Measurements from ENCODE around the gene ARHGEF2. TPM values are rescaled to one million over a fixed set of nuclear protein-coding genes. Genes with fewer than 3 reads are reported as not detected.

The ARHGEF2 gene
- polyA plus RNA-seq, 3 donors, result 75.4 to 82.0 (median 77.6) TPM

DNA sequence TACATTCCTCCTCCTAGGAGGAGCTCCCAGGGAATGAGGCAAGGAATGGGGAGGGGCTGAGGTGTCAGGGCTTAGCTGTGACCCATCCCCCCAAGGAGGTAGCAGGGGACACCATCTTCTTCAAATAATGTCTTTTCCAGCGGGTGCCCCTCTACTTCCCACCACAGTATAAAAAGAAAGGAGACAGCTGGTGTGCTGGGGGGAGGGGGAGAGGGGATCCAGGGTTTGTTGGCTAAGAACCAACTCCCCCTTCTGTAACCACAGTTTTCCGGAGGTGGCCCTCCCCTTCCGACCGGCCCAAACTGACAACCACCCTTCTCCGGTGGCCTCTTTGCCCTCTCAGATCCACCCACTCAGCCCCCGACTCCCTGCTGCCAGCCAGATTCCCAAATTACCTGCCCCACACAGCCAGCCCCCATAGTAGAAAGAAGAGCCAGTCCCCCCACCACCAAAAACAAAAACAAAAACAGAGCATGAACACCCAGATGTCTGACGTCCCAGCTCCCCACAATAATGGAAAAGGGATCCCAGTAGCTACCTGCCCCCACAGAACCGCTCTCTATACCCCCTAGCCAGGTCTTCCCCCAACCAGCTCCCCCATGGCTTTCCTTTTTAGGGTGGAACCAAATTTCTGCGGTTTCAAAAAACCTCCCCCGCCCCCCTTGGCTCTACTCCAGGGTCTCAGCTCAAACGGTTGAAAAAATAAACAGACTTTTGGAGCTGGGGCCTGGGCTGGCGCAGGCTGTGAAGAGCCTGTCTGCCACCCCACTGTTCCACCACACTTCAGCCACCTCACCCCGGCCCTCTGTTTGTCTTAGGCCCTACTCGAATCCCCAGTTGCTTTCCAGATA is 2.1 kb downstream of the ARHGEF2 start:
- DNase-seq (ENCODE audit: extremely low read depth in 1 of 11, low read depth in 9 of 11, low spot score in 4 of 11), result no peak

DNA sequence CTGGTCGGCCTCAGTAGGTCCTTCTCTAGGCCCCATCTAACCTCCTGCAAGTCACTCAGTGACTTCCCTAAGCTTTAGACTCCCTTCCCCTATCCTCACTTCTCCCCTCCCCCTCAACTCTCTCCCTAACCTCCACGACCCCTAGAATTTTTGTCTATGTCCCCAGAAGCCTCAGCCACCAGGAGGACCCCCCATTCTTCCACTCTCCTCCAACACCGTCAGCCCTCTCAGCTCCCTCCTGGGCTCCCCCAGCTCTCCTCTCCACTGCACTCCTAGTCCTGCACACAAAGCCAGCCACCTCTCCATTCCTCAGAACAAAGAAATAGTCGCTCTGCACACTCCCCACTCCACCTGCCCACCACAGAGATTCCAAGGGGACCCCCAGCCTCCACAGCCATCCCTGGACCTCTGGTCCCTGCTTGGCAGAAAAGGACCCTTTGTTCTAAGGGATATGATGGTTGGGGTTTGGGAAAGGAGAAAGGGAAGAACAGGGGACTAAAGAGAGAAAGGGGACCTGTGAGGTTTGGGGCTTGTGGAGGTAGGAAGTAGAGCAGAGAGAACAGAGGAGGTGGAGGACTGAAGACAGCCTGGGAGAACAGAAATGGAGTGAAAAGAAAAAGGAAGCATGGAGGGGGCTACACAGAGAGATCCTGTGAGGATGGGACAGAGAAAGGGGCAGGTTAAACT is 2.8 kb downstream of the ARHGEF2 start:
- no peak for DNase-seq (ENCODE audit: extremely low read depth in 1 of 11, low read depth in 9 of 11, low spot score in 4 of 11)

DNA sequence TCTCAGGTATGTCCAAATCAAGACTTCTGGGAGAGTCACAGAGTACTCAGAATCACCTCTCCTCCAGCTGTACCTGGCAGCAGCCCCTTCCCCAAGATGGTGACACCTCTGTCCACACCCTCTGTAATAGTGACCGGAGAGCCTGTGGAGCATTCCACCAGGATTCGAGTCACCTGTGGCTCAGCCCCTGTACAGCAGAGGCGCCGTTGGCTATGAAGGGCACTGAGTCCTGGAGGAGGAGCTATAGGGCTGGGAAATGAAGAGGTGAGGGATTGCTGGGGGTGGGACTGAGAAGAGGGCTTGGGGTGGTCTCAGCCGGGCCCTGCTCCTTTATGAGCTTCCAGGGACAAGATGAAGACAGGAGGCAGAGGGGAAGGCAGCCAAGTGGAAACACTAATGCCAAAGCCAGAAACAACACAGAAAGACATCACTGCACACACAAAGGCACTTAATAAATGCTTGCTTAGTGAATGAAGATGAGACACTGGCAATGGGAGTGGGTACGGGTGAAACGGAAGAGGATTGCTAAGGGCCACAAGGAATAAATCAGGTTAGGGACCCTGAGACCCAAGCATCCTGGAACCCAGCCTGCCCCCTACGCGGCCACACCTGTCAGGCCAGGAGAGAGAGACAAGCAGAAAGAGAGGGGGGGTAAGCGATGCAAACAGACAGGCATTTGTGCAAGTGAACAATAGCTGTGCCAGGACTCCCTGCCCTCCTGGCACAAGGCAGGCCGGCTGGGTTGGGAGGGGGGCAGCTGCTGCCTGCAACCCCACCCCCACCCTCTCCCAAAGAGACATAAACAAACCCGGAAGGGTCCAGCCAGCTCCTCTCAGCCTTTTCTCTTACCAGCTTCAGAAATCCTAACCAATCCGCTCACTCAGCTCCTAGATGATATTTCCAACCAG is 3.9 kb downstream of the ARHGEF2 start:
- no peak for DNase-seq (ENCODE audit: extremely low read depth in 1 of 11, low read depth in 9 of 11, low spot score in 4 of 11)

DNA sequence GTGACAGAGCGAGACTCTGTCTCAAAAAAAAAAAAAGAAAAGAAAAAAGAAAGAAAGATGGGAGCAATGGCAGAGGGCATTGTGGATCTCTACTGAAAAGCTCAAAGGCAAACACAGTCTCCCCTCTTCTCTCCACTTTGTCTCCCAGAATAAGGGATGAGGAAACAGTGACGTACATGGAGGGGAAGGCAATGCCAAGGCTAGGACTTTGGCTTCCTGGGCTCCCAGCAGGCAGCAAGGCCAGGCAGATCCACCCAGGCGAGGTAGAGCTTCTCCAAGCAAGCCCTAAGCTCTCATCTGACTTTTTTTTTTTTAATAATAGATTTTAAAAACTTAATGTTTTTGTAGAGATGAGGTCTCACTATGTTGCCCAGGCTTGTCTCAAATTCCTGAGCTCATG is 4.6 kb downstream of the ARHGEF2 start:
- DNase-seq (ENCODE audit: extremely low read depth in 1 of 11, low read depth in 9 of 11, low spot score in 4 of 11), result no peak

DNA sequence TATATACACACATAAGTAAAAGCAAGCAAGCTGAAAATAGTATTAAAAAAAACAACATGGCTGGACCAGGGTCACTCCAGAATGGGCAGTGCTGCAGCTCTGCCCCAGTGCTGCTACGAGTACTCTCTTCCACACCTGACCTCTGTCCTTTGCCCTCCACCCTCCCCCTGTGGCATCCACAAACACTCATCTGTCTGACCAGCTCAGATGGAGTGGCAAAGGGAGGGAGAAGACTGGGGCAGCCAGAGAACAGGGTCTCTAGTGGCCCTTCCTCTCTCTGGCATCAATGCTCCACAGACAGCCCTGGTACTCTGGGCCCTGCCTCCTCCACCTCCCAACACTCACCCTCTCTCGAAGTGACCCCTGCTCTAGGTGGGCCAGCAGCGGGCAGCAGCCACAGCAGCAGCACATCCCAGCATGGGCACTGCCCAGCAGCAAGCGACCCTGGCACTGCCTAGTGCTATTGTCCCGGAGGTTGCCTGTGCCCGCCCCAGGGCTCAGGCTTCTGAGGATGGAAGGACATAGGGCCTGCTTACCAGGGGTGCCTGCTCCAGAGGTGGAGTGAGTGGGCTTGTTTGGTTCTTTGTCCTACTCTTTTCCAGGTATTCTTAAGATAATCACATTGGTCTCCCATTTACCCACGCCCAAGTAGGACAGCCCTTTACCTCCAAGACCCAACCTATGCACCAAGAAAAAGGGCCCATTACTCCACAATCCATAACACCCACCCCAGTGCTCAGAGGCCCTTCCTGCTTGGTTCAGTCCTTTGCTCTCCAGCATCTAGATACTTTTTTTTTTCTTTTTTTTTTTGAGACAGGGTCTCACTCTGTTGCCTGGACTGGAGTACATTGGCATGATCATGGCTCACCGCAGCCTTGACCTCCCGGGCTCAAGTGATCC is 6.2 kb downstream of the ARHGEF2 start:
- DNase-seq (ENCODE audit: extremely low read depth in 1 of 11, low read depth in 9 of 11, low spot score in 4 of 11), result no peak

DNA sequence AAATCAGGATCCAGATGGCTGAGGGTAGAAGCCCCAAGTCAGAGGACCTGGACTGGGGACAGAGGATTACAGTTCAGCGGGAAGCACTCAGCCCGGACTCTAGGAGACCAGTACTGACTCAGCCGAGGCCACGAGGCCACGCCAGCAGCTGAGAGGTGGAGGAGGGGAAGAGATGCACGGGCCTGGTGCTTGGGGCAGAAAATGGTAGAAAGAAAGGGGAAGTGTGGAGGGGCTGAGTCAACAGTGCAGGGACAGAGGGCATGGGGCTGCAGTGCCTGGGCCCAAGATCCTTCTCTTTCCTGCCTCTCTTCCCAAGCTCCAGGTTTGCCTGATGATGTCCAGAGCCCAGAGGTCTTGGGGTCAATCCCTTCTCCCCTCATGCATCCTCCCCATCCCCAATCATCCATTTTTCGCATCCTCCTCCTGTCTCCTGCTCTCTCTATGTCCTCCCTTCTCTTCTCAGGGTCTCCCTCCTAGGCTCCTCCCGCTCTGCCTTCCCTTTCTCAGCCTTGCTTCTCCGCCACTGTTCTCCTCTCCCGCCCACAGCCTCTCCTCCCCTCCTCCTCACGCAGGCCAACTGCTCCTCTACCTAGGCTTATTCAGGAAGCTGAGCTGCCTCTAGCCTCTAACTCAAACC is 7.7 kb downstream of the ARHGEF2 start:
- DNase-seq (ENCODE audit: extremely low read depth in 1 of 11, low read depth in 9 of 11, low spot score in 4 of 11), result no peak

DNA sequence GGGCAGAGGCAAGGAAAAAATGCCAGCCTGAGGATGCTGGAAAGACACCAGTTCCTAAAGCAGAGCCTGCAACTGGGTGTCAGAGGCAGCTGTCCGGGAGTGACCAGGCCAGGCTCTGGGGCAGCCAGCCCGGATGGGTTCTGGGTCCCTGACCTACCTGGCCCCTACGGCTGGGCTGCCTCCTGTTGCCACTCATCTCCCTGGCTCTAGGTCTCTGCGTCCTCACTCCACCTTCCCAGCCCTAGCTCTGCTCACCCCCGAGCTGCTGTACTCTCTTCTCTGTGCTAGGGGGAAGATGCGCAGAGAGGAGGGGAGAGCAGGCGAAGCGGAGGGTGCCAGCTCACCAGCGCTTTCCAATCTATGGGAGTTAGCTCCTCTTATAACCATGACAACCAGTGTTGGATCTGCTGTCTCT is 9.0 kb downstream of the ARHGEF2 start:
- DNase-seq (ENCODE audit: extremely low read depth in 1 of 11, low read depth in 9 of 11, low spot score in 4 of 11), result no peak

DNA sequence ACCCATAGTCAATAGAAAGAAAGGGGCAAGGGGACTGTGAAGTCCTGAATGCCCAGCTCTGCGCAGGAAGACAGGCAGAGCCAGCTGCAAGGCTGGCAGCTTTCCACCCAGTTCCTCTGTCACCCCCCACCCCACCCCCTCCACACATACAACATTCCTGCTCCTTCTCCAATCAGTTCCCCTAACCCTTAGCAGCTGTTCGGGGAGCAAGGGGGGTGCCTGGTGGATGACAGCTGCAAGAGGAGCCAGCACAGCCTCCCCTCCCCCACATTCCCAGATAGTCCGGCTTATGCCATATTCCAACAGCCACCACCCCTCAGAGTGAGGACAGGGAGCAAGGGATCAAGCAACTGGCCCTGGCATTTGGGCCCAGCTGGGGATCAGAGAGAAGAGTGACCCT is 9.7 kb downstream of the ARHGEF2 start:
- DNase-seq (ENCODE audit: extremely low read depth in 1 of 11, low read depth in 9 of 11, low spot score in 4 of 11), result no peak

DNA sequence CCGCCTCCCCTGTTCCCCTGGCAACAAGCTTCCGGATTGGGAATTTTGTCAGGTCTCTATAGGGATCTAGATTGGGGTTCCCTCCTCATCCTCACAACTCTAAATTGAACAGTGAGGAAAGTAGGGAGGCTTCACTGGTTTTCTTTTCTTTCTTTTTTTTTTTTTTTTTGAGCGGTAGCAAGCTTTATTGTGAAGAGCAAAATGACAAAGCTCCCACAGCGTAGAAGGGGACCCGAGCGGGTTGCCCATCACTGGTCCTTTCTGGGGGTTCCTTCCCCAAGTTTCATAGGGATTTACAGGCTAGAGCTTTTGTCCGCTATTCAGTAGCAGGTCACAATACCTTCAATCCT is 10.3 kb downstream of the ARHGEF2 start:
- no peak for DNase-seq (ENCODE audit: extremely low read depth in 1 of 11, low read depth in 9 of 11, low spot score in 4 of 11)

DNA sequence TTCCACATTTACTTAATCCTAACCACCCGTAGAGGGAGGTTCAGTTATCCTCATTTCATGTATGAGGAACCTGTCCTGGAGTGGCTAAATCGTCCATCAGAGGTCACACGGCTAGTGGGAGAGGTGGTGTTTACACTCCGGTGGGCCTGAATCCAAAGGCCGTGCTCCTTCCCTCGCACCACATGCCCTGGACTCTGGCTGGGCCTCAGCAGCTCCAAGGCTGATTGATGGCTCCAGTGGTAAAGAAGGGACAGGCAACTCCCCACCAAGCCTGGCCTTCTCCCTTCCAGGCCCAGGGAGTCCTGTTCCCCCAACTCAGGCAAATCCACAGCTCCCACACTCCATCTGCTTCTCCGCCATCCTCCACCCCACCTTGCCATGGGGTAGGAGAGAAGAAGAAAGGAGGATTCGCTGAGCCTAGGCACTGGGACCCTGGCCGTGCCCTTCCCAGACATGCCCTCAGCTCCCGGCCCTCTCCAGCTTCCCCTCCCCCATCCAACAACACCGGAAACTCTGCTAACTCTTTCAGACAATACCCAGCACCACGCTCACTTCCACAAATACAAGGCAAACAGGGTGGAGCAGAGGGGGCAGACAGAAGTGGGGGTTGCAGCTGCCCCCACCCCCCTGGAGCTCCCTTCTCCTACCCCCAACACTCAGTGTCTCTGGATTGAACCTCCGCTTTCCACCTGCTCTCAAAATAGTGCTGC is 10.9 kb downstream of the ARHGEF2 start:
- DNase-seq (ENCODE audit: extremely low read depth in 1 of 11, low read depth in 9 of 11, low spot score in 4 of 11), result no peak

DNA sequence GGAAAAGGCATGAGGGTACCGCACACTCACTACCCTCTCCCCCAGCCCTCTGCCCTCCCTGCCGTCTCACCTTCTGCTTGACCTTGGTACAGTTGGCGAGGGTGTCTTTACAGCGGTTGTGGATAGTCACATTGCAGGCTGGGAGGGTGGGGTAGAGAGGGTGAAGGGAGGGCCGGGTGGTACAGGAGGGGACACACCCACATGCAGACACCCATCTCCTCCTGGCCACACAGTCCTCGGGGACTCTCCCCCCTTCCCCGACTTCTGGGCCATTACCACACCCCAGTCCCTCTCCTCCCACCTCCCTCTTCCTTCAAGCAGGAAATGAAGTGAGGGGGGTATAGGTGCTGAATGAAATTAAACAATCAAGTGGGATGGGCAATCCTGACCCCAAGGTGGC is 11.6 kb downstream of the ARHGEF2 start:
- no peak for DNase-seq (ENCODE audit: extremely low read depth in 1 of 11, low read depth in 9 of 11, low spot score in 4 of 11)

DNA sequence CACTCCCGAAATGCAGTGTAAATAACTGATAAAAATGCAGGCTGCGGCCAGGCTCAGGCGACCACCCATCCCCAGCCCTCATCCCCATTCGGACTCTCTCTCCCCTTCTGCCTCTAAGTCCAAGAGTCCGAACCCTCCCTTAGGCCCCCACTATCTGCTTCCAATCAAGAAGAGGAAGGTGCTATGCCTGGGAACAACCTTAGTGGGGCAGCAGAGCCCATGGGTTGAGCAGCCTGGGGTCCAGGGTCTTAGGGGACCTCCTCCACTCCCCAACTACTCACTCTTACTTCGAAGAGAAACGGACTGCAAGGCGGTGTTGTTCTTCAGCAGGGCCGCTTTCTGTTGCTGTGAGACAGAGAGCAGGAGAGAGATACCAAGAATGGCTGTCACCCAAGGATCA is 12.2 kb downstream of the ARHGEF2 start:
- no peak for DNase-seq (ENCODE audit: extremely low read depth in 1 of 11, low read depth in 9 of 11, low spot score in 4 of 11)

DNA sequence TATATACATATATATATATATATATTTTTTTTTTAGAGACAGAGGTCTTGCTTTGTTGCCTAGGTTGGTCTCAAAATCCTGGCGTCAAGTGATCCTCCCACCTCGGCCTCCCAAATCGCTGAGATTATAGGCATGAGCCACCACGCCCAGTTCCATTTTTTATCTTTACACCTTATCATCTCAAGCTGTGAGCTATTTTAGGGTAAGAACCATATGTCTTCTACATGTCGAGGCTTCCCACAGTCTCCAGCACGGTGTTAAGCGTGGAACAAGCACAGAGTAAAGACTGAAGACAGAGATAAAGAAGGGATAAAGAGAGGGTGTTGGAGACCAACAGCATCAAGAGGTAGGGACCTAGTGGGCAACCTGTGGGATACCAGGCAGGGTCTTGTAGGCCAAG is 14.2 kb downstream of the ARHGEF2 start:
- no peak for DNase-seq (ENCODE audit: extremely low read depth in 1 of 11, low read depth in 9 of 11, low spot score in 4 of 11)

DNA sequence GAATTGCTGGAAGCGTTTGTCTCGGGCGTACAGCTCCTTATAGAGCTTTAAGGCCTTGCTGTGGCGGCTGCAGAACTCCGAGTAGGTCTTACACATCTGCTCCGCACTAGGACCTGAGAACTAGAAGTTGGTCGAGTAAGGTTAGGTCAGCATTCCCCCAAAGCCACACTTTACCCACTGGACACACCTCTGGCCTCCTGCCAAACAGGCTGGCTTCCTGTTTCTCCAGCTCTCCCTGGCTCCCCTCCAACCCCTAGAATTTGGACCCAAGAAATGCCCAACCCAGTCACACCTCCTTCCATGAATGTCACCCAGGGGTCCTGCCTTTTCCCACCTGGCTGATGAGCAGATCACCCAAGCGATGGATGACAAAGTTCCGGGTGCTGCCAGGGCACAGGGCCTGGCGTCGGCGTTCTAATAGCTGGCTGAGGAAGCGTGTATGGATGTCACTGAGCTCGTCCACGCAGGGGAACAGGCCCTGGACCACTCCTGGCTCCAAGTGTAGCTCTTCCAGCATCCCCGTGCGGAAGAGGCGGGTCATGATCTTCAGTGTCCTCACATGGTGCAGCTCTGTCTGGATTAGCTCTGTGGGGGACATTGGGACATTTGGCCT is 15.6 kb downstream of the ARHGEF2 start:
- DNase-seq (ENCODE audit: extremely low read depth in 1 of 11, low read depth in 9 of 11, low spot score in 4 of 11), result no peak

DNA sequence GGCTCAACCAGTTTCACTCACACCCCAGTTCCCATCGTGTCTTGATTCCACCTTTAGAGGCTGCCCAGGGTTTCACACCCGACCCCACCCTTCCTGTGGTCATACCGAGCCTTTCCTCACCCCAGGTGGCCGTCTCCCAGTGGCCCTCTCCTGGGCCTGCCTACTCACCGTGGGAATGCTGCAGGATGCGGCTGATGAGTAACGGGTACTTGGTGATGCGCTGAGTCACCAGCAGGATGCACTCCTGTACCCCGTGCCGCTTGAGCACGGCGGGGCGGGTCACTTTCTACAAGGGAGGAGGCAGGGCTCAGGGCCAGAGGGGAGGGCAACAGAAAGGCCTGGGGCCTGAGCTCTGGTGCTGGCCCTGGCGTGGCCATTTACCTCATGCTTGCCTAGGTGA is 16.4 kb downstream of the ARHGEF2 start:
- DNase-seq (ENCODE audit: extremely low read depth in 1 of 11, low read depth in 9 of 11, low spot score in 4 of 11), result no peak

DNA sequence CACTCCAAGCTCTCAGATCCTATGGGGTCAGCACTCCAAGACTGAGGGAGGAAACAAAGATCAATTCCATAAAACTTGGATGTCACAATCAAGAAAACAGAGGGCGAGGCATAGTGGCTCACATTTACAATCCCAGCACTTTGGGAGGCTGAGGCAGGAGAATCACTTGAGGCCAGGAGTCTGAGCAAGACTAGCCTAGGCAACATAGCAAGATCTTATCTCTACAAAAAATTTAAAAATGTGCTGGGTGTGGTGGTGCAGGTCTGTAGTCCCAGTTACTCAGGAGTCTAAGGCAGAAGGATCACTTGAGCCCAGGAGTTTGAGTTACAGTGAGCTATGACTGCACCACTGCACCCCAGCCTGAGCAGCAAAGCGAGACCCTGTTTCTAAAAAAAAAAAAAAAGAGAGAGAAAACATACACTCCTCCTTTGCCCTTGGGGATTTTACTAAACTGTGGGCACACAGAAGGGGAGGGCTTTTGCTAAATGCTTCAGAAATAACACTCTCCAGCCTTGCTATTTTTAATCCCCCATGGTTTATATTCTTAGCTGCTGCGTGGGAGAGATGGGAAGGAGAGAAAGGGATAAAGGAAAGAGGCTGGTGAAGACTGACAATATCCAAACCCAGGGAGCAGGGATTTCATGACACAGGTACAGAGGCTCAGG is 18.1 kb downstream of the ARHGEF2 start:
- no peak for DNase-seq (ENCODE audit: extremely low read depth in 1 of 11, low read depth in 9 of 11, low spot score in 4 of 11)

DNA sequence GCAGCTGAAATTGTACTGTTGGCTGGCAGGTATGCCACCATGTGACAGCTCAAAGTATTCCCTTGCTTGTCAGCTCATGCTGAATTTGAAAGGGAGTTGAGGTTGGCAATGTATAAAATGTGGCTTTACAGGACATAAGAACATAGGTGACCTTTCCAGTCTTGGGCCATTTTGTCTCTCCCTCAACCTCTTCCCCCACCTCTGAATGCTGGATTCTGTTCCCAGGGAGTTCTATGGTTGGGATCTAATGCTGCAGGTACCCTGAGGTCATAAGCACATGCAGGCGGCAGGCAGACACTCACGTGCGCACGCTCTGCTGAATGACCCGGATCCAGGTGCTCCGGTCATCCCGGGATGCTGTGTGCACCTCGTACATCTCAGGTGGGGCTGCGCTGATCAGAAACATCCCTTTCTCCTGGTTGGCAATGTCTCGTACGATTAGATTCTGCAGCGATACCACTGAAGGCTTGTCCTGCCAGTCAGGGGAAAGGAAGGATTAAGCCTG is 20.9 kb downstream of the ARHGEF2 start:
- DNase-seq (ENCODE audit: extremely low read depth in 1 of 11, low read depth in 9 of 11, low spot score in 4 of 11), result no peak
